ENCODE measurements around the gene UBA6. TPM values are rescaled to one million over a fixed set of nuclear protein-coding genes. Genes with fewer than 3 reads are reported as not detected.
A peak's percentile ranks its signal among the peaks of the same experiment; 100 is the strongest.

UBA6 gene
- total and polyA plus RNA-seq, 3 experiments from 2014 or later = 23.3 to 71.6 (median 69.6) TPM

GRCh38 chr4:67581913-67582312 is 119.0 kb downstream of the UBA6 start:
- DNase-seq = no peak
- Mint-ChIP-seq H3K4me3 (no peak overlapping the region), H3K4me1 (peaks cover 16 to 19% (median 17%) of the 10 kb centered on the region in 3 donors), H3K36me3 (peaks cover 0 to 3% (median 2%) of the 10 kb centered on the region in 3 donors), H3K27me3 (peaks cover 0 to 3% of the 10 kb centered on the region in 2 donors), H3K27ac (no peak overlapping the region), H3K9me3 (no peaks in the 10 kb centered on the region)
- H3K4me1 ChIP-seq (ENCODE audit: insufficient read depth, low read length) = peaks cover 25% of the 10 kb centered on the region
- CTCF ChIA-PET = no interaction called here
- no peak overlapping the region for H3K4me3 ChIP-seq (ENCODE audit: low read length)
- H3K9me3 ChIP-seq (ENCODE audit: low read length) = no peaks in the 10 kb centered on the region
- H3K27ac ChIP-seq (ENCODE audit: low read depth, low read length) = no peak overlapping the region
- no peaks in the 10 kb centered on the region for H3K36me3 ChIP-seq (ENCODE audit: insufficient read depth, low read length)
- no peaks in the 10 kb centered on the region for H3K27me3 ChIP-seq (ENCODE audit: insufficient read depth, low read length, poor library complexity, severe bottlenecking)
- POLR2A ChIA-PET = no interaction called here

GRCh38 chr4:67581208-67581857 is 119.6 kb downstream of the UBA6 start:
- H3K36me3 ChIP-seq (ENCODE audit: insufficient read depth, low read length) = no peaks in the 10 kb centered on the region
- Mint-ChIP-seq H3K36me3 (peaks cover 0 to 3% (median 2%) of the 10 kb centered on the region in 3 donors), H3K4me3 (peak overlapping the region in 4 of 7 donors; percentile 32 to 66 (median 52)), H3K4me1 (peaks cover 16 to 19% (median 17%) of the 10 kb centered on the region in 3 donors), H3K27ac (peak overlapping the region in 5 of 8 donors; percentile 0 to 74 (median 27)), H3K9me3 (no peaks in the 10 kb centered on the region), H3K27me3 (peaks cover 0 to 3% of the 10 kb centered on the region in 2 donors)
- ChIA-PET POLR2A (no interaction called here), CTCF (no interaction called here)
- H3K4me3 ChIP-seq (ENCODE audit: low read length) = no peak overlapping the region
- H3K27me3 ChIP-seq (ENCODE audit: insufficient read depth, low read length, poor library complexity, severe bottlenecking) = no peaks in the 10 kb centered on the region
- no peaks in the 10 kb centered on the region for H3K9me3 ChIP-seq (ENCODE audit: low read length)
- peaks cover 28% of the 10 kb centered on the region for H3K4me1 ChIP-seq (ENCODE audit: insufficient read depth, low read length)
- no peak overlapping the region for H3K27ac ChIP-seq (ENCODE audit: low read depth, low read length)
- peak in 2 of 5 donors; percentile 30 to 54 for DNase-seq

- no peaks in the 10 kb centered on the region for H3K9me3 Mint-ChIP-seq
- peaks cover 0 to 3% (median 2%) of the 10 kb centered on the region in 3 donors for H3K36me3 Mint-ChIP-seq
- no peaks in the 10 kb centered on the region for H3K9me3 ChIP-seq (ENCODE audit: low read length)
- H3K4me1 Mint-ChIP-seq = peaks cover 17 to 25% (median 21%) of the 10 kb centered on the region in 3 donors
- no peak overlapping the region for H3K27ac ChIP-seq (ENCODE audit: low read depth, low read length)
- ChIA-PET POLR2A (no interaction called here), CTCF (no interaction called here)
- no peaks in the 10 kb centered on the region for H3K27me3 ChIP-seq (ENCODE audit: insufficient read depth, low read length, poor library complexity, severe bottlenecking)
- no peak overlapping the region for H3K4me3 ChIP-seq (ENCODE audit: low read length)
- H3K27me3 Mint-ChIP-seq = no peaks in the 10 kb centered on the region
- DNase-seq = no peak
- H3K36me3 ChIP-seq (ENCODE audit: insufficient read depth, low read length) = no peaks in the 10 kb centered on the region
- H3K27ac Mint-ChIP-seq = peak overlapping the region in 2 of 8 donors; percentile 23 to 33
- H3K4me3 Mint-ChIP-seq = no peak overlapping the region
- H3K4me1 ChIP-seq (ENCODE audit: insufficient read depth, low read length) = peaks cover 36% of the 10 kb centered on the region
These were observed 120.4 kb downstream of the UBA6 start for GRCh38 chr4:67580577-67580976.

GRCh38 chr4:67576538-67576937 is 124.4 kb downstream of the UBA6 start:
- H3K36me3 Mint-ChIP-seq = peaks cover 0 to 3% (median 1%) of the 10 kb centered on the region in 3 donors
- H3K27me3 Mint-ChIP-seq = no peaks in the 10 kb centered on the region
- H3K9me3 ChIP-seq (ENCODE audit: low read length) = no peaks in the 10 kb centered on the region
- H3K36me3 ChIP-seq (ENCODE audit: insufficient read depth, low read length) = no peaks in the 10 kb centered on the region
- H3K4me3 Mint-ChIP-seq = no peak overlapping the region
- no peak overlapping the region for H3K27ac Mint-ChIP-seq
- CTCF ChIA-PET = no interaction called here
- no peaks in the 10 kb centered on the region for H3K9me3 Mint-ChIP-seq
- DNase-seq = no peak
- H3K27ac ChIP-seq (ENCODE audit: low read depth, low read length) = peak overlapping the region; percentile 48
- POLR2A ChIA-PET = no interaction called here
- H3K4me3 ChIP-seq (ENCODE audit: low read length) = no peak overlapping the region
- H3K4me1 Mint-ChIP-seq = peaks cover 24 to 31% (median 26%) of the 10 kb centered on the region in 3 donors
- no peaks in the 10 kb centered on the region for H3K27me3 ChIP-seq (ENCODE audit: insufficient read depth, low read length, poor library complexity, severe bottlenecking)
- H3K4me1 ChIP-seq (ENCODE audit: insufficient read depth, low read length) = peaks cover 35% of the 10 kb centered on the region

GRCh38 chr4:67576059-67576466 is 124.9 kb downstream of the UBA6 start:
- Mint-ChIP-seq H3K4me1 (peaks cover 20 to 27% (median 21%) of the 10 kb centered on the region in 3 donors), H3K4me3 (peak overlapping the region in 1 of 7 donors; percentile 38), H3K9me3 (no peaks in the 10 kb centered on the region), H3K27me3 (no peaks in the 10 kb centered on the region), H3K36me3 (peaks cover 0 to 3% (median 0%) of the 10 kb centered on the region in 3 donors), H3K27ac (peak overlapping the region in 1 of 8 donors; percentile 24)
- Histone ChIP-seq H3K27ac (ENCODE audit: low read depth, low read length) (peak overlapping the region; percentile 63), H3K4me1 (ENCODE audit: insufficient read depth, low read length) (peaks cover 31% of the 10 kb centered on the region), H3K27me3 (ENCODE audit: insufficient read depth, low read length, poor library complexity, severe bottlenecking) (no peaks in the 10 kb centered on the region), H3K9me3 (ENCODE audit: low read length) (no peaks in the 10 kb centered on the region), H3K4me3 (ENCODE audit: low read length) (peak overlapping the region; percentile 32), H3K36me3 (ENCODE audit: insufficient read depth, low read length) (no peaks in the 10 kb centered on the region)
- DNase-seq = no peak
- ChIA-PET POLR2A (no interaction called here), CTCF (no interaction called here)

- no peaks in the 10 kb centered on the region for H3K36me3 ChIP-seq (ENCODE audit: insufficient read depth, low read length)
- Mint-ChIP-seq H3K4me1 (peaks cover 14 to 20% (median 16%) of the 10 kb centered on the region in 3 donors), H3K9me3 (no peaks in the 10 kb centered on the region), H3K27me3 (no peaks in the 10 kb centered on the region), H3K4me3 (peak overlapping the region in 4 of 7 donors; percentile 6 to 38 (median 13)), H3K36me3 (peaks cover 0 to 2% (median 0%) of the 10 kb centered on the region in 3 donors), H3K27ac (peak overlapping the region in 3 of 8 donors; percentile 3 to 62 (median 24))
- peak in 1 of 5 donors; percentile 28 for DNase-seq
- no peaks in the 10 kb centered on the region for H3K9me3 ChIP-seq (ENCODE audit: low read length)
- ChIA-PET CTCF (no interaction called here), POLR2A (no interaction called here)
- peak overlapping the region; percentile 63 for H3K27ac ChIP-seq (ENCODE audit: low read depth, low read length)
- peak overlapping the region; percentile 32 for H3K4me3 ChIP-seq (ENCODE audit: low read length)
- H3K27me3 ChIP-seq (ENCODE audit: insufficient read depth, low read length, poor library complexity, severe bottlenecking) = no peaks in the 10 kb centered on the region
- H3K4me1 ChIP-seq (ENCODE audit: insufficient read depth, low read length) = peaks cover 26% of the 10 kb centered on the region
These were observed 125.5 kb downstream of the UBA6 start for GRCh38 chr4:67575232-67576058.

GRCh38 chr4:67573193-67573592 is 127.8 kb downstream of the UBA6 start:
- Histone ChIP-seq H3K27me3 (ENCODE audit: insufficient read depth, low read length, poor library complexity, severe bottlenecking) (no peaks in the 10 kb centered on the region), H3K4me1 (ENCODE audit: insufficient read depth, low read length) (peaks cover 26% of the 10 kb centered on the region), H3K4me3 (ENCODE audit: low read length) (no peak overlapping the region), H3K27ac (ENCODE audit: low read depth, low read length) (no peak overlapping the region), H3K9me3 (ENCODE audit: low read length) (no peaks in the 10 kb centered on the region), H3K36me3 (ENCODE audit: insufficient read depth, low read length) (no peaks in the 10 kb centered on the region)
- H3K27ac Mint-ChIP-seq = peak overlapping the region in 2 of 8 donors; percentile 4 to 33
- H3K4me3 Mint-ChIP-seq = no peak overlapping the region
- ChIA-PET CTCF (no interaction called here), POLR2A (no interaction called here)
- H3K36me3 Mint-ChIP-seq = no peaks in the 10 kb centered on the region
- no peak for DNase-seq
- H3K27me3 Mint-ChIP-seq = no peaks in the 10 kb centered on the region
- peaks cover 13 to 19% (median 15%) of the 10 kb centered on the region in 3 donors for H3K4me1 Mint-ChIP-seq
- no peaks in the 10 kb centered on the region for H3K9me3 Mint-ChIP-seq

GRCh38 chr4:67571975-67572374 is 129.0 kb downstream of the UBA6 start:
- Mint-ChIP-seq H3K9me3 (no peaks in the 10 kb centered on the region), H3K4me3 (no peak overlapping the region), H3K4me1 (peaks cover 13 to 19% (median 15%) of the 10 kb centered on the region in 3 donors), H3K36me3 (no peaks in the 10 kb centered on the region), H3K27me3 (no peaks in the 10 kb centered on the region), H3K27ac (no peak overlapping the region)
- no peak overlapping the region for H3K4me3 ChIP-seq (ENCODE audit: low read length)
- H3K4me1 ChIP-seq (ENCODE audit: insufficient read depth, low read length) = peaks cover 26% of the 10 kb centered on the region
- POLR2A ChIA-PET = no interaction called here
- DNase-seq = no peak
- CTCF ChIA-PET = no interaction called here
- H3K27me3 ChIP-seq (ENCODE audit: insufficient read depth, low read length, poor library complexity, severe bottlenecking) = no peaks in the 10 kb centered on the region
- no peaks in the 10 kb centered on the region for H3K9me3 ChIP-seq (ENCODE audit: low read length)
- H3K36me3 ChIP-seq (ENCODE audit: insufficient read depth, low read length) = no peaks in the 10 kb centered on the region
- H3K27ac ChIP-seq (ENCODE audit: low read depth, low read length) = no peak overlapping the region

Data from CD8-positive, alpha-beta memory T cell (primary cell).